Trophoblast cell (in vitro differentiated cells and primary cell): ENCODE data around the gene ABLIM2.

Experiments
- DNase-seq, 2 donors: peaks; one replicate each; pipeline ENCODE4 v3.0.0-alpha.2; 2016
- H2AFZ ChIP-seq: 2 replicates; pipeline ENCODE4 v1.6.1; 2013; ENCODE audit warnings: low read length, moderate library complexity, mild to moderate bottlenecking; ENCODE audit not compliant: insufficient read depth, poor library complexity
- H2AK5ac ChIP-seq: 2 replicates; pipeline ENCODE4 v1.6.1; 2013; ENCODE audit warnings: mild to moderate bottlenecking, low read length
- H2BK120ac ChIP-seq: 2 replicates; pipeline ENCODE4 v1.6.1; 2013; ENCODE audit warnings: low read length, mild to moderate bottlenecking, moderate library complexity; ENCODE audit not compliant: insufficient read depth, poor library complexity
- H2BK12ac ChIP-seq: 2 replicates; pipeline ENCODE4 v1.6.1; 2013; ENCODE audit warnings: mild to moderate bottlenecking, low read length, moderate library complexity
- H2BK5ac ChIP-seq: 2 replicates; pipeline ENCODE4 v1.6.1; 2013; ENCODE audit warnings: low read length, low read depth, moderate library complexity, mild to moderate bottlenecking; ENCODE audit not compliant: poor library complexity
- H3K14ac ChIP-seq: 2 replicates; pipeline ENCODE4 v1.6.1; 2013; ENCODE audit warnings: mild to moderate bottlenecking, low read length
- H3K18ac ChIP-seq: 2 replicates; pipeline ENCODE4 v1.6.1; 2013; ENCODE audit warnings: mild to moderate bottlenecking, low read length
- H3K23ac ChIP-seq: 2 replicates; pipeline ENCODE4 v1.6.1; 2013; ENCODE audit warnings: low read length
- H3K27ac ChIP-seq: 2 replicates; pipeline ENCODE4 v1.5.1; 2013; ENCODE audit warnings: low read depth, mild to moderate bottlenecking, inconsistent platforms, low read length, moderate library complexity
- H3K27me3 ChIP-seq: 2 replicates; pipeline ENCODE4 v1.6.1; 2013; ENCODE audit warnings: inconsistent platforms, mild to moderate bottlenecking, low read length, moderate library complexity; ENCODE audit not compliant: insufficient read depth
- H3K36me3 ChIP-seq, 2 experiments: 1 replicate in 1 of 2; 2 replicates in 1 of 2; pipeline ENCODE4 v1.6.1; 2013; ENCODE audit warnings: low read length in 2 of 2, mild to moderate bottlenecking in 2 of 2, moderate library complexity in 1 of 2; ENCODE audit not compliant: insufficient read depth in 2 of 2, control insufficient read depth in 1 of 2
- H3K4ac ChIP-seq: 2 replicates; pipeline ENCODE4 v1.6.1; 2013; ENCODE audit warnings: low read depth, mild to moderate bottlenecking, low read length, moderate library complexity
- H3K4me1 ChIP-seq, 2 experiments: 1 replicate in 1 of 2; 2 replicates in 1 of 2; pipeline ENCODE4 v1.6.1; 2013; ENCODE audit warnings: low read length in 2 of 2, mild to moderate bottlenecking in 2 of 2, moderate library complexity in 1 of 2; ENCODE audit not compliant: insufficient read depth in 2 of 2, control insufficient read depth in 1 of 2
- H3K4me2 ChIP-seq: 2 replicates; pipeline ENCODE4 v1.6.1; 2013; ENCODE audit warnings: inconsistent platforms, mild to moderate bottlenecking, low read length, moderate library complexity
- H3K4me3 ChIP-seq: 2 replicates; pipeline ENCODE4 v1.5.1; 2013; ENCODE audit warnings: mild to moderate bottlenecking, low read depth, low read length, inconsistent platforms
- H3K79me1 ChIP-seq: one replicate; pipeline ENCODE4 v1.6.1; 2013; ENCODE audit warnings: low read length
- H3K79me2 ChIP-seq: 2 replicates; pipeline ENCODE4 v1.6.1; 2013; ENCODE audit warnings: low read length, mild to moderate bottlenecking; ENCODE audit not compliant: control insufficient read depth, insufficient read depth, poor library complexity
- H3K9ac ChIP-seq: 2 replicates; pipeline ENCODE4 v1.6.1; 2013; ENCODE audit warnings: mild to moderate bottlenecking, low read length
- H3K9me3 ChIP-seq: 2 replicates; pipeline ENCODE4 v1.6.1; 2013; ENCODE audit warnings: low read depth, mild to moderate bottlenecking, control low read depth, inconsistent platforms, low read length; ENCODE audit not compliant: insufficient read depth
- H4K12ac ChIP-seq: 2 replicates; pipeline ENCODE4 v1.6.1; 2013; ENCODE audit warnings: low read depth, mild to moderate bottlenecking, low read length, moderate library complexity
- H4K8ac ChIP-seq: 2 replicates; pipeline ENCODE4 v1.6.1; 2013; ENCODE audit warnings: low read depth, mild to moderate bottlenecking, low read length, moderate library complexity
- H4K91ac ChIP-seq: one replicate; pipeline ENCODE4 v1.6.1; 2013; ENCODE audit warnings: low read depth, mild to moderate bottlenecking, low read length, moderate library complexity
- WGBS: extraction: QIAGEN DNeasy Blood & Tissue Kit; methylation state at CpG from one replicate; pipeline ENCODE4 v1.1.7; 2013; ENCODE audit warnings: missing lambda C conversion rate; ENCODE audit not compliant: insufficient read length, insufficient coverage; ENCODE audit errors: extremely low coverage; 5-methylcytosine and 5-hydroxymethylcytosine counted together

Gene ABLIM2

GRCh38 chr4:7981738-7982394, 176.7 kb downstream of the ABLIM2 start:
- Histone ChIP-seq H3K9me3 (peaks cover 4% of the 10 kb centered on the region), H2AFZ (no peak overlapping the region), H2AK5ac (no peak overlapping the region), H3K9ac (no peak overlapping the region), H3K36me3 (no peaks in the 10 kb centered on the region), H2BK5ac (no peak overlapping the region), H3K18ac (no peak overlapping the region), H2BK120ac (no peak overlapping the region), H3K27ac (no peak overlapping the region), H2BK12ac (no peak overlapping the region), H3K4ac (no peak overlapping the region), H3K4me2 (no peak overlapping the region), H3K79me2 (no peaks in the 10 kb centered on the region), H4K91ac (no peak overlapping the region), H3K14ac (no peak overlapping the region), H3K4me3 (no peak overlapping the region), H3K27me3 (no peaks in the 10 kb centered on the region), H3K79me1 (no peaks in the 10 kb centered on the region), H4K12ac (no peak overlapping the region), H3K23ac (no peak overlapping the region), H3K4me1 (peaks cover 9 to 14% of the 10 kb centered on the region in 2 experiments), H4K8ac (no peak overlapping the region)
- WGBS = no CpG with 5 or more reads among the region's 8 CpGs
- DNase-seq = no peak

GRCh38 chr4:7980036-7980435, 178.6 kb downstream of the ABLIM2 start:
- H3K9ac ChIP-seq = no peak overlapping the region
- H3K4me2 ChIP-seq = no peak overlapping the region
- no peak overlapping the region for H3K4ac ChIP-seq
- H3K79me1 ChIP-seq = no peaks in the 10 kb centered on the region
- H3K18ac ChIP-seq = no peak overlapping the region
- WGBS = no CpG with 5 or more reads among the region's 2 CpGs
- H4K8ac ChIP-seq = no peak overlapping the region
- H2AFZ ChIP-seq = no peak overlapping the region
- no peak for DNase-seq
- H3K79me2 ChIP-seq = no peaks in the 10 kb centered on the region
- H4K12ac ChIP-seq = no peak overlapping the region
- no peak overlapping the region for H2BK5ac ChIP-seq
- no peak overlapping the region for H3K23ac ChIP-seq
- no peak overlapping the region for H2BK120ac ChIP-seq
- no peak overlapping the region for H3K27ac ChIP-seq
- no peak overlapping the region for H2BK12ac ChIP-seq
- H2AK5ac ChIP-seq = no peak overlapping the region
- peaks cover 4% of the 10 kb centered on the region for H3K9me3 ChIP-seq
- H3K4me1 ChIP-seq = peaks cover 9 to 14% of the 10 kb centered on the region in 2 experiments
- H3K36me3 ChIP-seq = no peaks in the 10 kb centered on the region
- H3K4me3 ChIP-seq = no peak overlapping the region
- H3K27me3 ChIP-seq = no peaks in the 10 kb centered on the region
- no peak overlapping the region for H4K91ac ChIP-seq
- H3K14ac ChIP-seq = no peak overlapping the region

GRCh38 chr4:7979652-7979968, 179.0 kb downstream of the ABLIM2 start:
- Histone ChIP-seq H3K9me3 (peaks cover 4% of the 10 kb centered on the region), H3K4ac (no peak overlapping the region), H3K4me2 (no peak overlapping the region)

GRCh38 chr4:7978907-7979651, 179.5 kb downstream of the ABLIM2 start:
- peak; percentile 66 to 79 for DNase-seq
- H2BK12ac ChIP-seq = peak overlapping the region; percentile 41
- no peak overlapping the region for H3K4ac ChIP-seq
- H3K27me3 ChIP-seq = no peaks in the 10 kb centered on the region
- H4K12ac ChIP-seq = no peak overlapping the region
- H3K27ac ChIP-seq = no peak overlapping the region
- no peaks in the 10 kb centered on the region for H3K79me1 ChIP-seq
- no peaks in the 10 kb centered on the region for H3K79me2 ChIP-seq
- no peak overlapping the region for H3K18ac ChIP-seq
- no peak overlapping the region for H3K23ac ChIP-seq
- no peak overlapping the region for H3K14ac ChIP-seq
- no peaks in the 10 kb centered on the region for H3K36me3 ChIP-seq
- peak overlapping the region; percentile 64 for H2AK5ac ChIP-seq
- H3K9ac ChIP-seq = no peak overlapping the region
- H2BK5ac ChIP-seq = no peak overlapping the region
- H3K4me3 ChIP-seq = no peak overlapping the region
- H4K8ac ChIP-seq = no peak overlapping the region
- no peak overlapping the region for H2BK120ac ChIP-seq
- peak overlapping the region; percentile 5 for H4K91ac ChIP-seq
- peaks cover 4% of the 10 kb centered on the region for H3K9me3 ChIP-seq
- peaks cover 9 to 14% of the 10 kb centered on the region in 2 experiments for H3K4me1 ChIP-seq
- no peak overlapping the region for H2AFZ ChIP-seq
- WGBS = no CpG with 5 or more reads among the region's 17 CpGs
- H3K4me2 ChIP-seq = no peak overlapping the region

More at GRCh38 chr4:7979652-7979968, 179.0 kb downstream of the ABLIM2 start:
- Histone ChIP-seq H3K23ac (no peak overlapping the region), H4K12ac (no peak overlapping the region), H2AFZ (no peak overlapping the region), H2BK120ac (no peak overlapping the region), H3K36me3 (no peaks in the 10 kb centered on the region), H3K9ac (no peak overlapping the region), H3K79me2 (no peaks in the 10 kb centered on the region), H2BK12ac (no peak overlapping the region), H4K91ac (no peak overlapping the region), H3K27me3 (no peaks in the 10 kb centered on the region), H3K27ac (no peak overlapping the region), H3K79me1 (no peaks in the 10 kb centered on the region), H2AK5ac (no peak overlapping the region), H3K4me3 (no peak overlapping the region), H3K18ac (no peak overlapping the region), H3K4me1 (peaks cover 9 to 14% of the 10 kb centered on the region in 2 experiments), H3K14ac (no peak overlapping the region), H4K8ac (no peak overlapping the region), H2BK5ac (no peak overlapping the region)
- WGBS = no CpG with 5 or more reads among the region's 4 CpGs
- no peak for DNase-seq
